Measurements from ENCODE around the gene ATG14.
"Not testable (repeated sequence)": the region's sequence is repeated elsewhere in the genome, so short reads cannot be mapped to it uniquely, and the experiment has no call there.

ATG14 gene

GRCh38 chr14:55349565-55349964 is 62.1 kb downstream of the ATG14 start:
- no peak for FAIRE-seq

- FAIRE-seq: no peak
Measured at GRCh38 chr14:55348766-55349453, 62.7 kb downstream of the ATG14 start.

GRCh38 chr14:55347748-55348147 is 63.9 kb downstream of the ATG14 start:
- FAIRE-seq: no peak

GRCh38 chr14:55347040-55347439 is 64.6 kb downstream of the ATG14 start:
- FAIRE-seq: no peak

GRCh38 chr14:55344582-55345163 is 67.0 kb downstream of the ATG14 start:
- FAIRE-seq: not testable (repeated sequence)

- no peak for FAIRE-seq
Measured at GRCh38 chr14:55341781-55342180, 69.8 kb downstream of the ATG14 start.

- FAIRE-seq: no peak
Measured at GRCh38 chr14:55340482-55340881, 71.1 kb downstream of the ATG14 start.

GRCh38 chr14:55339770-55340169 is 71.9 kb downstream of the ATG14 start:
- FAIRE-seq: no peak

- no peak for FAIRE-seq
Measured at GRCh38 chr14:55336691-55337090, 74.9 kb downstream of the ATG14 start.

GRCh38 chr14:55336162-55336561 is 75.5 kb downstream of the ATG14 start:
- no peak for FAIRE-seq

- FAIRE-seq: no peak
Measured at GRCh38 chr14:55333711-55334485, 77.7 kb downstream of the ATG14 start.

- FAIRE-seq: no peak
Measured at GRCh38 chr14:55332654-55333570, 78.7 kb downstream of the ATG14 start.

GRCh38 chr14:55329999-55330710 is 81.5 kb downstream of the ATG14 start:
- FAIRE-seq: no peak

- FAIRE-seq: no peak
Measured at GRCh38 chr14:55328317-55328716, 83.3 kb downstream of the ATG14 start.

GRCh38 chr14:55327179-55327578 is 84.5 kb downstream of the ATG14 start:
- FAIRE-seq: no peak

GRCh38 chr14:55324812-55325211 is 86.8 kb downstream of the ATG14 start:
- FAIRE-seq: no peak

GRCh38 chr14:55323910-55324309 is 87.7 kb downstream of the ATG14 start:
- no peak for FAIRE-seq

- FAIRE-seq: no peak
Measured at GRCh38 chr14:55318694-55319093, 92.9 kb downstream of the ATG14 start.

GRCh38 chr14:55317542-55318306 is 93.9 kb downstream of the ATG14 start:
- FAIRE-seq: peak; percentile 47

- FAIRE-seq: no peak
Measured at GRCh38 chr14:55316564-55316963, 95.1 kb downstream of the ATG14 start.
